AG10803 (cell line): ENCODE measurements around the gene PHF21A.

ENCODE experiments used
- DNase-seq: peaks from one replicate; pipeline ENCODE4 v3.0.0; 2010; ENCODE audit warnings: low read depth
- H3K4me3 ChIP-seq: 2 replicates; pipeline ENCODE4 v1.5.1; 2011; ENCODE audit warnings: mild to moderate bottlenecking, low read length, control low read depth
- TF ChIP-seq, protein P1 (sequence below): conservative IDR thresholded peaks from 2 replicates; pipeline ENCODE4 v1.5.1; 2011; ENCODE audit warnings: mild to moderate bottlenecking, low read length, control low read depth, inconsistent platforms

Gene PHF21A

DNA sequence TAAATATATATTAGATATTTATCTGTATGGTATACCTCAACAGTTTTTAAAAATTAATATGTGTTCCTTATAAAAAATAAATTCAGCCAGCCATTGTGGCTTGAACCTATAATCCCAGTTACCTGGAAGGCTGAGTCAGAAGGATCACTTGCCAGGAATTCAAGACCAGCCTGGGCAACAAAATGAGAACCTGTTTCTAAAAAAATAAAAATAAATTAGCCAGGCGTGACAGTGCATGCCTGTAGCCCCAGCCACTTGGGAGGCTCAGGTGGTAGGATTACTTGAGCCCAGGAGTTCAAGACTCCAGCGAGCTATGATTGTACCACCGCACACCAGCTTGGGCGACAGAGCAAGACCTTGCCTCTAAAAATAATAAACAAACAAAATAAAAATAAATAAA, 54.9 kb downstream of the PHF21A start:
- TF ChIP-seq, protein P1, sequence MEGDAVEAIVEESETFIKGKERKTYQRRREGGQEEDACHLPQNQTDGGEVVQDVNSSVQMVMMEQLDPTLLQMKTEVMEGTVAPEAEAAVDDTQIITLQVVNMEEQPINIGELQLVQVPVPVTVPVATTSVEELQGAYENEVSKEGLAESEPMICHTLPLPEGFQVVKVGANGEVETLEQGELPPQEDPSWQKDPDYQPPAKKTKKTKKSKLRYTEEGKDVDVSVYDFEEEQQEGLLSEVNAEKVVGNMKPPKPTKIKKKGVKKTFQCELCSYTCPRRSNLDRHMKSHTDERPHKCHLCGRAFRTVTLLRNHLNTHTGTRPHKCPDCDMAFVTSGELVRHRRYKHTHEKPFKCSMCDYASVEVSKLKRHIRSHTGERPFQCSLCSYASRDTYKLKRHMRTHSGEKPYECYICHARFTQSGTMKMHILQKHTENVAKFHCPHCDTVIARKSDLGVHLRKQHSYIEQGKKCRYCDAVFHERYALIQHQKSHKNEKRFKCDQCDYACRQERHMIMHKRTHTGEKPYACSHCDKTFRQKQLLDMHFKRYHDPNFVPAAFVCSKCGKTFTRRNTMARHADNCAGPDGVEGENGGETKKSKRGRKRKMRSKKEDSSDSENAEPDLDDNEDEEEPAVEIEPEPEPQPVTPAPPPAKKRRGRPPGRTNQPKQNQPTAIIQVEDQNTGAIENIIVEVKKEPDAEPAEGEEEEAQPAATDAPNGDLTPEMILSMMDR, result no peak
- DNase-seq, result no peak
- H3K4me3 ChIP-seq, result no peak overlapping the region

DNA sequence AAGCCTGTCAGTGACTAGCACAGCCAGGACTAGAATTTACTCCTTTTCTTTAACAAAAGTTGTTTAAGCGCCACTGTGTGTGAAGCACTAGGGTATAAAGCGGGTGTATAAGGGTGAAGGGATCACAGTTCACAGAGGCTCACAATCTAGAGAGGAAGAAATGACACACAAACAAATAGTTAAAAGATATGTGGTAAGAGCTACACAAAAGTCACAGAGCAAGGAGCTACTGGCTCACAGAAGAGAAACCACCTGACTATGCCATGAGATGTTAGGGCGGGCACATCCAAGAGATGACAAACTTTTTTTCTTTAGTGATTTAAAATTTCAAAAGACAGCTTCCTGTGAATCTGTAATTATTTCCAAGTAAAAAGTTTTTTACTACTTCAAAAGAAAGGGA, 55.6 kb downstream of the PHF21A start:
- no peak overlapping the region for H3K4me3 ChIP-seq
- TF ChIP-seq, protein P1, result no peak
- DNase-seq, result no peak

DNA sequence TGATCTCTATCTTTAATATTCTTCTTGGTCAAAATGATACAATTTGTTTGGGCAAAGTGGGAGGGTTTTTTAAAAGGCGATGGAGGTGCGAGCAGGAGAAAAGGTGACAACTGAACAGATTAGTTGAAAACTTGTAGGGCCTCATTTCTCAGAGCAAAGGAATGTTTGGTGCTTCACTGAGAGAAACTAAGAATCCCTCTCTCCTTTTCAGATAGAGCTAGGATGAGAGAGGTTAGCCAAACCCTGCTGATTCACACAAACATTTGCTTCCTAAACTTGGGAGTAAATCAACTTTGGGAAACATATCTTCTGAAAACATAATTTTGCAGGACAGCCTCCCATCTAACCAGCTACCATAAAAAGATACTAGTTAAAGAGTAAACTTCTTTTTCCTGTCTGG, 57.0 kb downstream of the PHF21A start:
- H3K4me3 ChIP-seq, result no peak overlapping the region
- TF ChIP-seq, protein P1, result no peak
- DNase-seq, result peak; percentile 33

DNA sequence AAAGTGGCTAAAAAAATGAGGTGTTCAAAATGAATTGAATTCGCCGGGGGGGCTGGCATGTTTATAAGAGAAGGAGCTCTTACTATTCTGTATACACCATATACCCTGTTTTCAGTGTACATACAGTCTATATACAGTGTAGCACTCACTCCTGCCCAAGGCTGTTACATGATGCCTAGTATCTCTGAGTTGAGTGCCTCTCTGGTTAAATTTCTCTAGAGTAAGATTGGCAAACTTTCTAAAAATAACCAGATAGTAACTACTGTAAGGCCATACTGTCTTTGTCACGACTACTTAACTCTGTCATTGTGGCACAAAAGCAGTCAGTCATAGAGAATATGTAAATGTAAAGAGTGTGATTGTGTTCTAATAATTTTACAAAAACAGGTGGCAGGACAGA, 58.1 kb downstream of the PHF21A start:
- DNase-seq, result no peak
- no peak overlapping the region for H3K4me3 ChIP-seq
- TF ChIP-seq, protein P1, result no peak

DNA sequence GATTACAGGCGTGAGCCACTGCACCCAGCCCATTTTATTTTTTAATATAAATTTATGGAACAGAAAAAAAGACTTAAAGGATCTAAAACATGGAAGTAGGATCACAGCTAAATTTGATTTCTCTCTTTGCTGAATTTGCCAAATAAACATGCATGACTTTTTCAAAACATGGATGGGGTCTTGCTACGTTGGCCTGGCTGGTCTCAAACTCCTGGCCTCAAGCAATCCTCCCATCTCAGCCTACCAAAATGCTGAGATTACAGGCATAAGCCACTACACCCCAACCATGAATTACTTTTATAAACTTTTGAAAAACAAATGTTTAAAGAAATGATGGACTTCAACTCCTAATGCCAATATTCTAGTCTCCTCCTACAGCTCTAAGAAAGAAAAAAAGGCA, 61.2 kb downstream of the PHF21A start:
- TF ChIP-seq, protein P1, result no peak

DNA sequence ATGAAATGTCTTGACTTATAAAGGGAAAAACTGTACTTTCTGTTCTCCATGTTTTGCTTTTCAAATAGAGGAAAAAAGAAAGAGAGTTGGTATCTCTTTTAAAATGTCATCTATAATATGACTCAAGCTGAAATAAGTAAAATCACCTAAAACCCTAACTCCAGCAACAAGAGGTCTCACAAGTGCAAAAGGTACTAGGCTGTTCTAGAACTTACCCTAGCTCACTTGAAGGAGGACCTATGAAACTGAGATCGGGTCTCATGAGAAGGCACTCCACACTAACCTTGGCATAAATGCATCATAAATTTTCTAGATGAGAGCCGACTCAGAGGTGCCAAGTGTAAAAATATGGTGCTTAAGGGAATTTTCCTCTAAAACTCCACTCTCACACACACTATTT, 63.8 kb downstream of the PHF21A start:
- TF ChIP-seq, protein P1, result no peak
- DNase-seq, result no peak
- H3K4me3 ChIP-seq, result no peak overlapping the region

More for the DNA sequence above, 61.2 kb downstream of the PHF21A start:
- DNase-seq, result no peak
- no peak overlapping the region for H3K4me3 ChIP-seq

DNA sequence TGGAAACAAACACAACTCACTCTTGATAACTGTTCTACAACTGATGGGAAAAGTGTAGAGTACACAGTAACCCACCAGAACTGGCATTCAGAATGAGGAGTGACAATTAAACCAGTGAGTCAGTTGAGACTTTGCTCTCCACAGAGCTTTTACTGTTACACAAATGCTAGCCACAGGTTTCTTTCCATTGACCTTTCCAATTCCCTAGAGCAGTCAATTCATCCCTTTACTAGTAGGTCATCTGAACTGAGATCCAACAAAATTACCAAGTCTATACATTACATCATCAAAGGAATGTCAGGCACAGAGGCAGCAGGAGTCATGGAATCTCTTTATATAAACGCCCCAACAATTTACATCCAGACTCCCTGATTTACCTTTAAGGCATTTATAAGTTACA, 65.9 kb downstream of the PHF21A start:
- TF ChIP-seq, protein P1, result no peak
- no peak overlapping the region for H3K4me3 ChIP-seq
- peak; percentile 42 for DNase-seq
